ENCODE measurements around the gene ERGIC2.
A peak's percentile ranks its signal among the peaks of the same experiment; 100 is the strongest.

ERGIC2 gene

GRCh38 chr12:29374012-29374411, 7.0 kb downstream of the ERGIC2 start:
- DNase-seq = no peak

- no peak for DNase-seq
These were observed 15.9 kb downstream of the ERGIC2 start for GRCh38 chr12:29365091-29365490.

- DNase-seq = no peak
These were observed 26.0 kb downstream of the ERGIC2 start for GRCh38 chr12:29354954-29355353.

- DNase-seq = no peak
These were observed 30.9 kb downstream of the ERGIC2 start for GRCh38 chr12:29350080-29350479.

- no peak for DNase-seq
These were observed 34.1 kb downstream of the ERGIC2 start for GRCh38 chr12:29346769-29347421.

- DNase-seq = no peak
These were observed 37.8 kb downstream of the ERGIC2 start for GRCh38 chr12:29343022-29343799.

- no peak for DNase-seq
These were observed 43.6 kb downstream of the ERGIC2 start for GRCh38 chr12:29337325-29337724.

GRCh38 chr12:29334937-29335336, 46.0 kb downstream of the ERGIC2 start:
- no peak for DNase-seq

GRCh38 chr12:29333178-29333577, 47.8 kb downstream of the ERGIC2 start:
- DNase-seq = no peak

GRCh38 chr12:29329411-29329810, 51.6 kb downstream of the ERGIC2 start:
- DNase-seq = no peak

- no peak for DNase-seq
These were observed 58.8 kb downstream of the ERGIC2 start for GRCh38 chr12:29322157-29322556.

- no peak for DNase-seq
These were observed 60.5 kb downstream of the ERGIC2 start for GRCh38 chr12:29320295-29321085.

- DNase-seq = peak; percentile 37
These were observed 63.2 kb downstream of the ERGIC2 start for GRCh38 chr12:29317556-29318363.

GRCh38 chr12:29316752-29317151, 64.2 kb downstream of the ERGIC2 start:
- no peak for DNase-seq

GRCh38 chr12:29314416-29314815, 66.6 kb downstream of the ERGIC2 start:
- DNase-seq = no peak

- no peak for DNase-seq
These were observed 70.1 kb downstream of the ERGIC2 start for GRCh38 chr12:29310899-29311298.

GRCh38 chr12:29309320-29309902, 71.6 kb downstream of the ERGIC2 start:
- DNase-seq = no peak

- DNase-seq = no peak
These were observed 74.3 kb downstream of the ERGIC2 start for GRCh38 chr12:29306682-29307081.

- DNase-seq = no peak
These were observed 74.7 kb downstream of the ERGIC2 start for GRCh38 chr12:29306266-29306665.

- DNase-seq = no peak
These were observed 76.6 kb downstream of the ERGIC2 start for GRCh38 chr12:29304388-29304787.

- DNase-seq = no peak
These were observed 79.9 kb downstream of the ERGIC2 start for GRCh38 chr12:29301114-29301513.

GRCh38 chr12:29299633-29300032, 81.3 kb downstream of the ERGIC2 start:
- no peak for DNase-seq

All from NCI-H2227 treated with DMSO at 0.1 percent for 48 hours (cell line).